MG63 (cell line): ENCODE measurements around the gene CGB5. TPM values are rescaled to one million over a fixed set of nuclear protein-coding genes. Genes with fewer than 3 reads are reported as not detected.
A peak's percentile ranks its signal among the peaks of the same experiment; 100 is the strongest.
"Not testable (repeated sequence)": the region's sequence is repeated elsewhere in the genome, so short reads cannot be mapped to it uniquely, and the experiment has no call there.

ENCODE experiments used
- DNase-seq: peaks from one replicate; pipeline ENCODE4 v3.0.0-alpha.2; 2020
- H3K27me3 ChIP-seq: fragments of 250-450 bp; sonication (Bioruptor Pico); 2 replicates; pipeline ENCODE4 v1.5.1; 2020; ENCODE audit warnings: mild to moderate bottlenecking, moderate library complexity
- H3K36me3 ChIP-seq: fragments of 250-450 bp; sonication (Bioruptor Pico); 2 replicates; pipeline ENCODE4 v1.5.1; 2020; ENCODE audit warnings: mild to moderate bottlenecking, moderate library complexity
- H3K4me3 ChIP-seq: fragments of 250-450 bp; sonication (Bioruptor Pico); 2 replicates; pipeline ENCODE4 v1.5.1; 2020; ENCODE audit warnings: mild to moderate bottlenecking, moderate library complexity
- H3K9me3 ChIP-seq: fragments of 250-450 bp; sonication (Bioruptor Pico); 2 replicates; pipeline ENCODE4 v1.5.1; 2020; ENCODE audit warnings: mild to moderate bottlenecking, moderate library complexity
- total RNA-seq: library from RNA; depleted of rRNA; stranded (reverse); fragments of >200 nt; shearing (Covaris generic); gene quantifications from 2 replicates; pipeline ENCODE4 v1.2.3, GENCODE V29; 2014; ENCODE audit warnings: low replicate concordance

The CGB5 gene
- total RNA-seq, 1 experiment from 2014 or later: not detected

- Histone ChIP-seq H3K36me3 (no peaks in the 10 kb centered on the region), H3K9me3 (no peaks in the 10 kb centered on the region), H3K4me3 (no peak overlapping the region), H3K27me3 (peaks cover 20% of the 10 kb centered on the region)
- no peak for DNase-seq
Observed at GRCh38 chr19:49065905-49066512, 22.4 kb downstream of the CGB5 start.

GRCh38 chr19:49067554-49067953 is 23.9 kb downstream of the CGB5 start:
- Histone ChIP-seq H3K4me3 (no peak overlapping the region), H3K36me3 (no peaks in the 10 kb centered on the region), H3K27me3 (peaks cover 26% of the 10 kb centered on the region), H3K9me3 (no peaks in the 10 kb centered on the region)
- no peak for DNase-seq

GRCh38 chr19:49069026-49069425 is 25.4 kb downstream of the CGB5 start:
- no peaks in the 10 kb centered on the region for H3K36me3 ChIP-seq
- no peak for DNase-seq
- H3K9me3 ChIP-seq: no peaks in the 10 kb centered on the region
- no peak overlapping the region for H3K4me3 ChIP-seq
- peaks cover 38% of the 10 kb centered on the region for H3K27me3 ChIP-seq

GRCh38 chr19:49070416-49070815 is 26.8 kb downstream of the CGB5 start:
- no peak for DNase-seq
- no peaks in the 10 kb centered on the region for H3K9me3 ChIP-seq
- no peak overlapping the region for H3K4me3 ChIP-seq
- no peaks in the 10 kb centered on the region for H3K36me3 ChIP-seq
- peaks cover 38% of the 10 kb centered on the region for H3K27me3 ChIP-seq

- Histone ChIP-seq H3K9me3 (no peaks in the 10 kb centered on the region), H3K36me3 (no peaks in the 10 kb centered on the region), H3K4me3 (no peak overlapping the region), H3K27me3 (peaks cover 33% of the 10 kb centered on the region)
- DNase-seq: peak; percentile 28
Observed at GRCh38 chr19:49071860-49072547, 28.4 kb downstream of the CGB5 start.

- DNase-seq: peak; percentile 38
- Histone ChIP-seq H3K4me3 (no peak overlapping the region), H3K9me3 (no peaks in the 10 kb centered on the region), H3K36me3 (no peaks in the 10 kb centered on the region), H3K27me3 (peaks cover 21% of the 10 kb centered on the region)
Observed at GRCh38 chr19:49073514-49074378, 30.1 kb downstream of the CGB5 start.

- H3K36me3 ChIP-seq, H3K4me3 ChIP-seq, H3K9me3 ChIP-seq: not testable (repeated sequence)
- peaks cover 18% of the 10 kb centered on the region for H3K27me3 ChIP-seq
- peak; percentile 80 for DNase-seq
Observed at GRCh38 chr19:49074869-49075268, 31.2 kb downstream of the CGB5 start.

- H3K9me3 ChIP-seq: no peaks in the 10 kb centered on the region
- H3K27me3 ChIP-seq: no peaks in the 10 kb centered on the region
- no peak overlapping the region for H3K4me3 ChIP-seq
- peaks cover under 1% of the 10 kb centered on the region for H3K36me3 ChIP-seq
- no peak for DNase-seq
Observed at GRCh38 chr19:49080392-49080791, 36.7 kb downstream of the CGB5 start.

GRCh38 chr19:49081273-49081672 is 37.6 kb downstream of the CGB5 start:
- peaks cover 9% of the 10 kb centered on the region for H3K36me3 ChIP-seq
- DNase-seq: no peak
- no peak overlapping the region for H3K4me3 ChIP-seq
- no peaks in the 10 kb centered on the region for H3K9me3 ChIP-seq
- no peaks in the 10 kb centered on the region for H3K27me3 ChIP-seq

- Histone ChIP-seq H3K4me3 (peak overlapping the region; percentile 99), H3K9me3 (no peaks in the 10 kb centered on the region), H3K36me3 (peaks cover 41% of the 10 kb centered on the region), H3K27me3 (no peaks in the 10 kb centered on the region)
- DNase-seq: no peak
Observed at GRCh38 chr19:49084206-49085019, 40.8 kb downstream of the CGB5 start.

- H3K9me3 ChIP-seq: no peaks in the 10 kb centered on the region
- DNase-seq: peak; percentile 99
- no peaks in the 10 kb centered on the region for H3K27me3 ChIP-seq
- peak within 1 kb of the TSS; percentile 99 for H3K4me3 ChIP-seq
- peaks cover 47% of the 10 kb centered on the region for H3K36me3 ChIP-seq
Observed at GRCh38 chr19:49085020-49085867, 41.6 kb downstream of the CGB5 start, which contains the start of gene SNRNP70. Gene SNRNP70 (plus strand): TSS chr19:49085451. CDS start chr19:49086415, 964 bp downstream.

- Histone ChIP-seq H3K36me3 (peaks cover 53% of the 10 kb centered on the region), H3K27me3 (no peaks in the 10 kb centered on the region), H3K9me3 (no peaks in the 10 kb centered on the region), H3K4me3 (peak overlapping the region; percentile 99)
- no peak for DNase-seq
Observed at GRCh38 chr19:49085868-49086232, 42.2 kb downstream of the CGB5 start.

GRCh38 chr19:49086296-49086695 is 42.6 kb downstream of the CGB5 start:
- no peaks in the 10 kb centered on the region for H3K27me3 ChIP-seq
- peak overlapping the region; percentile 99 for H3K4me3 ChIP-seq
- DNase-seq: no peak
- H3K36me3 ChIP-seq: peaks cover 58% of the 10 kb centered on the region
- no peaks in the 10 kb centered on the region for H3K9me3 ChIP-seq

GRCh38 chr19:49091391-49092038 is 47.9 kb downstream of the CGB5 start:
- Histone ChIP-seq H3K36me3 (peaks cover 93% of the 10 kb centered on the region), H3K27me3 (no peaks in the 10 kb centered on the region), H3K4me3 (no peak overlapping the region), H3K9me3 (no peaks in the 10 kb centered on the region)
- DNase-seq: no peak

GRCh38 chr19:49092686-49093085 is 49.0 kb downstream of the CGB5 start:
- peaks cover 93% of the 10 kb centered on the region for H3K36me3 ChIP-seq
- no peak for DNase-seq
- no peak overlapping the region for H3K4me3 ChIP-seq
- no peaks in the 10 kb centered on the region for H3K27me3 ChIP-seq
- H3K9me3 ChIP-seq: no peaks in the 10 kb centered on the region
